AG04449 (cell line): ENCODE data around the gene SF3B1.
"Not testable (repeated sequence)": the region's sequence is repeated elsewhere in the genome, so short reads cannot be mapped to it uniquely, and the experiment has no call there.

Source experiments
- CTCF ChIA-PET: fragments of 350-600 bp; formaldehyde crosslinking; extraction: SDS; loops from one replicate; lab custom pipeline; 2021; ENCODE audit warnings: antibody characterized with exemption; lab: Yijun Ruan, JAX
- POLR2A ChIA-PET: fragments of 400-600, 350-600 bp; formaldehyde crosslinking; extraction: SDS; loops from one replicate; lab custom pipeline; 2020; ENCODE audit warnings: antibody characterized with exemption, inconsistent platforms; lab: Yijun Ruan, JAX
- DNase-seq: peaks from one replicate; pipeline ENCODE4 v3.0.0-alpha.2; 2010; ENCODE audit warnings: low read depth, low spot score
- H3K4me3 ChIP-seq: 2 replicates; pipeline ENCODE4 v1.5.1; 2011; ENCODE audit warnings: low read depth, mild to moderate bottlenecking, control low read depth, low read length
- CTCF ChIP-seq: IDR thresholded peaks from one replicate; pipeline ENCODE4 v1.5.1; 2011; ENCODE audit warnings: mild to moderate bottlenecking, moderate library complexity, low read length, control low read depth, inconsistent platforms; ENCODE audit not compliant: insufficient read depth; ENCODE audit errors: missing control alignments

Gene SF3B1

GRCh38 chr2:197345846-197346370 is 88.9 kb downstream of the SF3B1 start:
- ChIA-PET CTCF (interaction anchor here (0.9 to 1.7 kb wide), 4 partner anchors 10 to 233 kb away, joined by 3 to 6 read pairs (median 4); no protein-coding TSS in a partner anchor), POLR2A (no interaction called here)
- no peak for TF ChIP-seq CTCF
- H3K4me3 ChIP-seq = no peak overlapping the region
- no peak for DNase-seq

GRCh38 chr2:197343968-197344367 is 90.9 kb downstream of the SF3B1 start:
- CTCF ChIA-PET, DNase-seq, H3K4me3 ChIP-seq: not testable (repeated sequence)
- POLR2A ChIA-PET = interaction anchor here (0.9 kb wide), 1 partner anchor 35 kb away, joined by 3 read pairs; no protein-coding TSS in a partner anchor

- ChIA-PET CTCF (interaction anchor here (0.6 kb wide), 1 partner anchor 66 kb away, joined by 3 read pairs; no protein-coding TSS in a partner anchor), POLR2A (no interaction called here)
- H3K4me3 ChIP-seq = no peak overlapping the region
- no peak for DNase-seq
- no peak for TF ChIP-seq CTCF
These were observed 94.2 kb downstream of the SF3B1 start for GRCh38 chr2:197340591-197340990.
